CD4-positive, alpha-beta T cell treated with Interleukin-12 subunit alpha and Interleukin-12 subunit beta, for 1 hour (primary cell): ENCODE measurements around the gene CDC34.

Experiments
- DNase-seq: peaks from one replicate; pipeline ENCODE4 v3.0.0-alpha.2; 2020

The CDC34 gene

GRCh38 chr19:589693-590395, 58.3 kb downstream of the CDC34 start, which contains the start of gene HCN2:
Gene HCN2, plus strand, starts transcription at chr19:589881. Its CDS starts 65 bp downstream, at chr19:589946.
- no peak for DNase-seq

- DNase-seq: peak; percentile 36
Measured at GRCh38 chr19:590396-590745, 58.8 kb downstream of the CDC34 start.

- DNase-seq: no peak
Measured at GRCh38 chr19:590750-591098, 59.2 kb downstream of the CDC34 start.

GRCh38 chr19:591099-591958, 59.8 kb downstream of the CDC34 start:
- no peak for DNase-seq
